ENCODE data around the gene CBFA2T3. TPM values are rescaled to one million over a fixed set of nuclear protein-coding genes. Genes with fewer than 3 reads are reported as not detected.

Gene CBFA2T3
- total RNA-seq, 1 donor from 2014 or later, result not detected

DNA sequence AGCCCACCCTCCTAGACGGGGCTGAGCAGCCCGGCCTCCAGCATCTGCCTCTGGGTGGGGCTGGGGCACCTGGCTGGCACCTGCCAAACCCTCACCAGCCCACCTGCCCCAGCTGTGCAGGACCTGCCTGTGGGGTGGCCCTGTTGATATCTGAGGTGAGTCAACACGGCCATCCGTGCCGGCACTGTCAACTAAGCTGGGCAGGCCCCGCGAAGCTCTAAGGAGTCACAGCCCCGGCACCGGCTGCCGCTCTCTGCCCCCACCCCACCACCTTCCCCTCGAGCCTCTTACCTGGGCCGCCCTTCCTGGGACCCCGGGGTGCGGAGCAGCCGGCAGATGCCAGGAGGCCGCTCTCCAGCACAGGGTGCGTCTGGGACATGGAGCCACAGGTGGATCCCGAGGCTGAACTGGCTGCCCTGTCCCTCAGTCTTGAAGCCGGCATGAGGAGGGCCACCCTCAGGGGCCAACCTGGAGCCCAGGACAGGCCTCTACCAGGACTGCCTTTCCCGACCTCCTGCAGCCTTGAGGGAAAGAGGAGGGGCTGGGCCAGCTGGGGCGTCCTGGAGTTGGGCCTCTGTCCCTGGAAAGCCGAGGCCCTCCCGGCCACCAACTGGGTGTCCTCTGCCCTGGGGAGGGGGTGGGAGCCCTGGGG, 515 bp downstream of the CBFA2T3 start:
- H3K36me3 Mint-ChIP-seq (ENCODE audit: unreplicated experiment), result no peaks in the 10 kb centered on the region
- no peaks in the 10 kb centered on the region for H3K4me1 Mint-ChIP-seq (ENCODE audit: unreplicated experiment)
- DNase-seq (ENCODE audit: extremely low spot score, unreplicated experiment), result no peak
- peaks cover 18% of the 10 kb centered on the region for H3K27me3 Mint-ChIP-seq (ENCODE audit: unreplicated experiment)
- no peaks in the 10 kb centered on the region for H3K9me3 Mint-ChIP-seq (ENCODE audit: unreplicated experiment)
- H3K27ac Mint-ChIP-seq (ENCODE audit: unreplicated experiment), result no peak overlapping the region
- TF ChIP-seq, protein P1, sequence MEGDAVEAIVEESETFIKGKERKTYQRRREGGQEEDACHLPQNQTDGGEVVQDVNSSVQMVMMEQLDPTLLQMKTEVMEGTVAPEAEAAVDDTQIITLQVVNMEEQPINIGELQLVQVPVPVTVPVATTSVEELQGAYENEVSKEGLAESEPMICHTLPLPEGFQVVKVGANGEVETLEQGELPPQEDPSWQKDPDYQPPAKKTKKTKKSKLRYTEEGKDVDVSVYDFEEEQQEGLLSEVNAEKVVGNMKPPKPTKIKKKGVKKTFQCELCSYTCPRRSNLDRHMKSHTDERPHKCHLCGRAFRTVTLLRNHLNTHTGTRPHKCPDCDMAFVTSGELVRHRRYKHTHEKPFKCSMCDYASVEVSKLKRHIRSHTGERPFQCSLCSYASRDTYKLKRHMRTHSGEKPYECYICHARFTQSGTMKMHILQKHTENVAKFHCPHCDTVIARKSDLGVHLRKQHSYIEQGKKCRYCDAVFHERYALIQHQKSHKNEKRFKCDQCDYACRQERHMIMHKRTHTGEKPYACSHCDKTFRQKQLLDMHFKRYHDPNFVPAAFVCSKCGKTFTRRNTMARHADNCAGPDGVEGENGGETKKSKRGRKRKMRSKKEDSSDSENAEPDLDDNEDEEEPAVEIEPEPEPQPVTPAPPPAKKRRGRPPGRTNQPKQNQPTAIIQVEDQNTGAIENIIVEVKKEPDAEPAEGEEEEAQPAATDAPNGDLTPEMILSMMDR (IDR thresholded peaks at IDR 0.05), result no peak
- H3K4me3 Mint-ChIP-seq (ENCODE audit: unreplicated experiment), result no peak overlapping the region

DNA sequence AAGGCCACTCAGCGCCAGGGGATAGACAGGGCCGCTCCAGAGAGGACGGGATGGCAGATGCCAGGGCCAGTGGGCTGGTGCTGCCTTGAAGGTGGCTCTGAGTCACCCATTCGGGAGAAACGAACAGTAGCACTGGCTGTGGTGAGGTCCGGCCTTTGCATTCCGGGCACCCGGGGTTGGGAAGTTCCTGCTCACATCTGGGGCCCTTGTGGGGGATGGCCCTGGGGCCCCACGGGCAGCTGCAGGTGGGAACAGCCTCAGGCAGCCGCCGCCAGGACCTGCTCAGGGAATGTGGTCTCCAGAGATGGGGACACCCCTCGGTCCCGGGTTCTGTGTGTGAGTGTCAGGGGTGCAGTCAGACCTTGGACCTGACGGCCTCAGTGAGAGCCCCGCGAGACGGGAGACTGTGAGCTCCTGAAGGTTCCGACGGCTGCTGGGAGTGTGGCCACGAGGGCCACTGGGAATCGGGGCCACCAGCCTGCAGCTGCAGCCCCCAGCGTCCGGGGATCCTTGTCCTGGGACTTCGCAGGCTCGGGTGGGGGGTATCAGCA, 1.4 kb downstream of the CBFA2T3 start:
- no peaks in the 10 kb centered on the region for H3K4me1 Mint-ChIP-seq (ENCODE audit: unreplicated experiment)
- peaks cover 19% of the 10 kb centered on the region for H3K27me3 Mint-ChIP-seq (ENCODE audit: unreplicated experiment)
- no peak overlapping the region for H3K27ac Mint-ChIP-seq (ENCODE audit: unreplicated experiment)
- no peak for DNase-seq (ENCODE audit: extremely low spot score, unreplicated experiment)
- no peaks in the 10 kb centered on the region for H3K36me3 Mint-ChIP-seq (ENCODE audit: unreplicated experiment)
- no peaks in the 10 kb centered on the region for H3K9me3 Mint-ChIP-seq (ENCODE audit: unreplicated experiment)
- TF ChIP-seq, protein P1 (IDR thresholded peaks at IDR 0.05), result no peak
- H3K4me3 Mint-ChIP-seq (ENCODE audit: unreplicated experiment), result no peak overlapping the region

DNA sequence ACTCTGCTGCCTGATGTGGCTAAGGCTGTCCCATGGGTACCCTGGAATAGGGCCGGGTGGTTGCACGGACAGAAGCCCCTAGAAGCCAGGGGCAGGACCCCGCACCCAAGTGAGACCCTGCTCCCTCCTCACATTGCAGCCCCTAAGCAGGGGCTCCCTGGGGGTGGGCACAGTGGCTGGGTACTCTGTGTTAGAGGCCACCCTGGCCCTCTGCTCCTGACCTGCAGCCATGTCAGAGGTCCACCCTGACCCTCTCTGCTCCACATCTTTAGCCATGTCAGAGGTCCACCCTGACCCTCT, 2.1 kb downstream of the CBFA2T3 start:
- Mint-ChIP-seq H3K27ac (ENCODE audit: unreplicated experiment) (no peak overlapping the region), H3K36me3 (ENCODE audit: unreplicated experiment) (no peaks in the 10 kb centered on the region), H3K4me3 (ENCODE audit: unreplicated experiment) (no peak overlapping the region), H3K4me1 (ENCODE audit: unreplicated experiment) (no peaks in the 10 kb centered on the region), H3K27me3 (ENCODE audit: unreplicated experiment) (peaks cover 24% of the 10 kb centered on the region), H3K9me3 (ENCODE audit: unreplicated experiment) (no peaks in the 10 kb centered on the region)
- no peak for DNase-seq (ENCODE audit: extremely low spot score, unreplicated experiment)
- TF ChIP-seq, protein P1 (IDR thresholded peaks at IDR 0.05), result no peak

DNA sequence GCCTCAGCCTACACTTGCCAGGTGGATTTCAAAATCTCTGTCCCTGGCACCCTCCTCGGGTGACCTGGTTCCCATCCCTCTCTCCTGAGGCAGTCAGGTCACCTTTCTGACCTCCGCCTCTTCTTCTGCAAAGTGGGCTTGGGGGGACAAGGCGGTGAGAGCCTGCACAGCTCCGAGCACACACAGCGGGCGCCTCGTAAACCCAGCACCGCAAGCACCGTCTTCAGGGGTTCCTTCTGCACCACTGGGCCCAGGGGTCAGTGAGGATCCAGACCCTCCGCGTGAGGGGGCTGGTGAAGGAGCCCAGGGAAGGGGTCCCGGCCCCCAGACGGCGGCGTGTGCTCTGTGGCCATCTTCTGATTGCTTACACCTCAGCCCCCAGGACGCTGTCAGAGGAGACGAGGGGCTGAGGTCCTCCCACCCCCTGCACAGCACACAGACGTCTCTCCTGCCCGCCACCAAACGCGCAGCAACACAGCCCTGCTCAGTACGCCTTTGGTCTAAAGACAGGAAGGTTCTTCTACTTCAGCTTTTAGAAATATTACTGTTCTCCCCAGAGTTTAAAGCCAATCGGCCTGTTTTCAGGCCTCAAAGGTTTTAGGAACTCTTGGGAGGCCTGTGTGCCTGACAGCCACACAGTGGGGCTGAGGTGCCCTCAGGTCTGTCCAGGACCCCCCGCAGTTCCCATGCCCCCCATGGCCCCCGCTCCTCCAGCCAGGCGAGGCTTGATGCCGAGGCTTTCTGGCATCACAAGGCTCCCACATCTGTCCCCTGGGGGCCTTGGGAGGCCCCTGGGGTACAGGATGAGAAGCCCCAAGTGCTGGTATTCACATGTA, 2.7 kb downstream of the CBFA2T3 start:
- Mint-ChIP-seq H3K9me3 (ENCODE audit: unreplicated experiment) (no peaks in the 10 kb centered on the region), H3K4me1 (ENCODE audit: unreplicated experiment) (no peaks in the 10 kb centered on the region), H3K27ac (ENCODE audit: unreplicated experiment) (no peak overlapping the region), H3K36me3 (ENCODE audit: unreplicated experiment) (no peaks in the 10 kb centered on the region), H3K4me3 (ENCODE audit: unreplicated experiment) (no peak overlapping the region), H3K27me3 (ENCODE audit: unreplicated experiment) (peaks cover 24% of the 10 kb centered on the region)
- no peak for DNase-seq (ENCODE audit: extremely low spot score, unreplicated experiment)
- TF ChIP-seq, protein P1 (IDR thresholded peaks at IDR 0.05), result no peak

DNA sequence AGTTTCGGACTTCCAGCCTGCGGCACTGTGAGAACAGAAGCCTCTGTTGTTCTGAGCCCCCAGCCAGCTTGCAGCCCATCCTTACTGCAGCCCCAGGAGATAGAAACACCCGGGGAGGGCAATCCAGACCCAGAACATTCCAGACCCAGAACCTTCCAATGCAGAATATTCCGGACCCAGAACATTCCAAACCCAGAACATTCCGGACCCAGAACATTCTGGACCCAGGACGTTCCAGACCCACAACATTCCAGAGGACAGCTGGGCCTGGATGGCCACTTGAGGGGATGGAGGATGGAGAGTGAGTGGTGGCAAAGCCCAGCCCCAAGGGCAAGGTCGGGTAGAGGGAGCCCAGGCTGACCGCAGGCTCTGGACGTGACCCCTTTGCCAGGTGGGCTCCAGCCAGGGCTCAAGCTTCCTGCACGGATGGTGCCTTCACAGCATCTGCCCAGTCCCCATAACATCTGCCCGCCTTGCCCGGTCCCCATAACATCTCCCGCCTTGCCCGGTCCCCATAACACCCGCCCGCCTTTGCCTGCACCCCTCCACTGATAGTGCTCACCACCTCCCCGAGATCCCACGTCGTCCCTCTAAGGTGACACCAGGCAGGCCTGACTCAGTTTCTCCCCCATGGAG, 3.5 kb downstream of the CBFA2T3 start:
- DNase-seq (ENCODE audit: extremely low spot score, unreplicated experiment), result no peak
- Mint-ChIP-seq H3K4me1 (ENCODE audit: unreplicated experiment) (no peaks in the 10 kb centered on the region), H3K27me3 (ENCODE audit: unreplicated experiment) (peaks cover 24% of the 10 kb centered on the region), H3K27ac (ENCODE audit: unreplicated experiment) (no peak overlapping the region), H3K9me3 (ENCODE audit: unreplicated experiment) (no peaks in the 10 kb centered on the region), H3K4me3 (ENCODE audit: unreplicated experiment) (no peak overlapping the region), H3K36me3 (ENCODE audit: unreplicated experiment) (no peaks in the 10 kb centered on the region)
- TF ChIP-seq, protein P1 (IDR thresholded peaks at IDR 0.05), result no peak
